Caco-2 (cell line): ENCODE results near the gene ENTPD1. TPM values are rescaled to one million over a fixed set of nuclear protein-coding genes. Genes with fewer than 3 reads are reported as not detected.

Source experiments
- BruUV-seq: library from RNA; stranded (reverse); fragments of 400-500 nt; replicated peaks from 2 replicates; lab custom pipeline; 2021; lab: Mats Ljungman, UMichigan
- CTCF ChIA-PET: fragments of 300-600 bp; sonication (Branson Sonifier 250); formaldehyde crosslinking; loops from one replicate; lab custom pipeline; 2022; ENCODE audit warnings: antibody characterized with exemption; lab: Charles Lee
- POLR2A ChIA-PET: fragments of 300-600 bp; sonication (Branson Sonifier 250); formaldehyde crosslinking; loops from one replicate; lab custom pipeline; 2022; ENCODE audit warnings: antibody characterized with exemption; lab: Charles Lee
- DNase-seq, 2 experiments: peaks; one replicate each; pipeline versions ENCODE4 v3.0.0 to v3.0.0-alpha.2; 2020 to 2022
- H3K27me3 ChIP-seq: replicated peaks from 2 replicates; pipeline ENCODE4 v1.6.0; 2011; ENCODE audit warnings: low read length; ENCODE audit not compliant: control insufficient read depth, insufficient read depth
- H3K36me3 ChIP-seq: 2 replicates; pipeline ENCODE4 v1.5.1; 2011; ENCODE audit warnings: low read length; ENCODE audit not compliant: control insufficient read depth, insufficient read depth
- H3K4me1 ChIP-seq: fragments of 250-450 bp; sonication (Bioruptor Pico); 2 replicates; pipeline ENCODE4 v1.5.1; 2020; ENCODE audit warnings: mild to moderate bottlenecking
- H3K4me3 ChIP-seq: 2 replicates; pipeline ENCODE4 v1.5.1; 2011; ENCODE audit warnings: low read depth, mild to moderate bottlenecking, control low read depth, low read length
- H3K9me3 ChIP-seq: fragments of 250-450 bp; sonication (Bioruptor Pico); 2 replicates; pipeline ENCODE4 v1.5.1; 2020; ENCODE audit warnings: mild to moderate bottlenecking, moderate library complexity
- H3K27ac Mint-ChIP-seq: one replicate; pipeline ENCODE4 v1.8.0; 2022; ENCODE audit warnings: mixed read lengths; ENCODE audit not compliant: unreplicated experiment
- H3K27me3 Mint-ChIP-seq: one replicate; pipeline ENCODE4 v1.8.0; 2022; ENCODE audit warnings: mixed read lengths; ENCODE audit not compliant: insufficient read depth, unreplicated experiment
- H3K36me3 Mint-ChIP-seq: one replicate; pipeline ENCODE4 v1.8.0; 2022; ENCODE audit warnings: mild to moderate bottlenecking, mixed read lengths; ENCODE audit not compliant: insufficient read depth, unreplicated experiment
- H3K4me1 Mint-ChIP-seq: one replicate; pipeline ENCODE4 v1.8.0; 2022; ENCODE audit warnings: low read depth, mixed read lengths; ENCODE audit not compliant: unreplicated experiment
- H3K4me3 Mint-ChIP-seq: one replicate; pipeline ENCODE4 v1.8.0; 2022; ENCODE audit warnings: mild to moderate bottlenecking, moderate library complexity, mixed read lengths; ENCODE audit not compliant: unreplicated experiment
- H3K9me3 Mint-ChIP-seq: one replicate; pipeline ENCODE4 v1.8.0; 2022; ENCODE audit warnings: mixed read lengths; ENCODE audit not compliant: unreplicated experiment
- intact Hi-C: fragments of 100-400 bp; cut with micrococcal nuclease; formaldehyde crosslinking; loops from one replicate; pipeline ENCODE4 v1.10.0; 2022; ENCODE audit not compliant: unreplicated experiment
- total RNA-seq: library from RNA; stranded (reverse); gene quantifications from 2 replicates; pipeline ENCODE4 v1.2.3, GENCODE V29; 2022
- TF ChIP-seq, protein P1 (sequence below), 2 experiments: fragments of 200-600 bp in 1 of 2; IDR thresholded peaks; 1 replicate in 1 of 2; 2 replicates in 1 of 2; pipeline versions ENCODE4 v1.5.1 to v1.8.0; 2011 to 2022; ENCODE audit warnings: antibody characterized with exemption in 1 of 2, control low read depth in 1 of 2, inconsistent platforms in 1 of 2, low read depth in 1 of 2, low read length in 1 of 2, mild to moderate bottlenecking in 1 of 2, moderate library complexity in 1 of 2; ENCODE audit not compliant: insufficient read depth in 1 of 2, severe bottlenecking in 1 of 2, unreplicated experiment in 1 of 2

ENTPD1 gene
- total RNA-seq, 1 experiment from 2014 or later: 2.2 TPM

GRCh38 chr10:95783741-95784140 lies 27.8 kb downstream of the ENTPD1 start:
- no peaks in the 10 kb centered on the region for H3K4me1 ChIP-seq
- H3K9me3 Mint-ChIP-seq: peaks cover 8% of the 10 kb centered on the region
- no peaks in the 10 kb centered on the region for H3K36me3 Mint-ChIP-seq
- no peaks in the 10 kb centered on the region for H3K9me3 ChIP-seq
- H3K4me3 Mint-ChIP-seq: no peak overlapping the region
- DNase-seq: no peak
- TF ChIP-seq, protein P1, sequence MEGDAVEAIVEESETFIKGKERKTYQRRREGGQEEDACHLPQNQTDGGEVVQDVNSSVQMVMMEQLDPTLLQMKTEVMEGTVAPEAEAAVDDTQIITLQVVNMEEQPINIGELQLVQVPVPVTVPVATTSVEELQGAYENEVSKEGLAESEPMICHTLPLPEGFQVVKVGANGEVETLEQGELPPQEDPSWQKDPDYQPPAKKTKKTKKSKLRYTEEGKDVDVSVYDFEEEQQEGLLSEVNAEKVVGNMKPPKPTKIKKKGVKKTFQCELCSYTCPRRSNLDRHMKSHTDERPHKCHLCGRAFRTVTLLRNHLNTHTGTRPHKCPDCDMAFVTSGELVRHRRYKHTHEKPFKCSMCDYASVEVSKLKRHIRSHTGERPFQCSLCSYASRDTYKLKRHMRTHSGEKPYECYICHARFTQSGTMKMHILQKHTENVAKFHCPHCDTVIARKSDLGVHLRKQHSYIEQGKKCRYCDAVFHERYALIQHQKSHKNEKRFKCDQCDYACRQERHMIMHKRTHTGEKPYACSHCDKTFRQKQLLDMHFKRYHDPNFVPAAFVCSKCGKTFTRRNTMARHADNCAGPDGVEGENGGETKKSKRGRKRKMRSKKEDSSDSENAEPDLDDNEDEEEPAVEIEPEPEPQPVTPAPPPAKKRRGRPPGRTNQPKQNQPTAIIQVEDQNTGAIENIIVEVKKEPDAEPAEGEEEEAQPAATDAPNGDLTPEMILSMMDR (IDR thresholded peaks at IDR 0.05; ENCODE audit: insufficient read depth in 1 of 2, low read depth in 1 of 2, low read length in 1 of 2, severe bottlenecking in 1 of 2, unreplicated experiment in 1 of 2): no peak
- intact Hi-C loops: no loop called here
- H3K4me3 ChIP-seq: no peak overlapping the region
- no TSS peak for BruUV-seq
- ChIA-PET CTCF (no interaction called here), POLR2A (no interaction called here)
- H3K27ac Mint-ChIP-seq: no peak overlapping the region
- H3K27me3 Mint-ChIP-seq: peaks cover 10% of the 10 kb centered on the region
- H3K27me3 ChIP-seq: no peaks in the 10 kb centered on the region
- no peaks in the 10 kb centered on the region for H3K4me1 Mint-ChIP-seq
- H3K36me3 ChIP-seq: no peaks in the 10 kb centered on the region

GRCh38 chr10:95784279-95784913 lies 28.4 kb downstream of the ENTPD1 start:
- H3K4me1 ChIP-seq: no peaks in the 10 kb centered on the region
- Mint-ChIP-seq H3K4me1 (no peaks in the 10 kb centered on the region), H3K27me3 (peaks cover 6% of the 10 kb centered on the region), H3K4me3 (no peak overlapping the region), H3K36me3 (no peaks in the 10 kb centered on the region), H3K9me3 (peaks cover under 1% of the 10 kb centered on the region), H3K27ac (no peak overlapping the region)
- TF ChIP-seq, protein P1 (IDR thresholded peaks at IDR 0.05; ENCODE audit: insufficient read depth in 1 of 2, low read depth in 1 of 2, low read length in 1 of 2, severe bottlenecking in 1 of 2, unreplicated experiment in 1 of 2): no peak
- H3K36me3 ChIP-seq: no peaks in the 10 kb centered on the region
- POLR2A ChIA-PET: no interaction called here
- H3K27me3 ChIP-seq: no peaks in the 10 kb centered on the region
- CTCF ChIA-PET: no interaction called here
- intact Hi-C loops: no loop called here
- DNase-seq: no peak
- no TSS peak for BruUV-seq
- H3K9me3 ChIP-seq: no peaks in the 10 kb centered on the region
- no peak overlapping the region for H3K4me3 ChIP-seq

DNA sequence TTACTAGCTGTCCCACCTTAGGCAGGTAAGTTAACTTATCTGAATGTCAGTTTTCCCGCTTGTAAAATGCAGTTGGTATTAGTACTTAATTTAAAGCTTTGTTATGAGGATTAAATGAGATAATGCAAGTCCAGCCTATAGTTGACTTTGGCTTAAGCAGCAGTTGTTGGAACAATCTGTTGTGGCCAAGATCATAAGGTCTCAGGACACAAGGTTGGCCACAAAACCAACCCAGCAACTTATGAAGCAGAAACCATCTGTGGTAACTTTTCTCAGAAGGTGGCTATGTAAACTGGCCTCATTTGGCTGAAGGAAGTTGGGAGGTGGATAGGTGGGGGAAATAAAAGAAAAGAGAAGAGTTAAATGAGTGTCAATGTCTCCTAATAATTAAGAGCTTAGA lies 29.4 kb downstream of the ENTPD1 start:
- no peak overlapping the region for H3K4me3 Mint-ChIP-seq
- Histone ChIP-seq H3K36me3 (no peaks in the 10 kb centered on the region), H3K4me3 (no peak overlapping the region), H3K27me3 (no peaks in the 10 kb centered on the region), H3K9me3 (no peaks in the 10 kb centered on the region), H3K4me1 (no peaks in the 10 kb centered on the region)
- no peak for DNase-seq
- POLR2A ChIA-PET: no interaction called here
- TF ChIP-seq, protein P1 (IDR thresholded peaks at IDR 0.05; ENCODE audit: insufficient read depth in 1 of 2, low read depth in 1 of 2, low read length in 1 of 2, severe bottlenecking in 1 of 2, unreplicated experiment in 1 of 2): no peak
- no TSS peak for BruUV-seq
- peaks cover 6% of the 10 kb centered on the region for H3K27me3 Mint-ChIP-seq
- intact Hi-C loops: no loop called here
- H3K27ac Mint-ChIP-seq: no peak overlapping the region
- H3K4me1 Mint-ChIP-seq: no peaks in the 10 kb centered on the region
- H3K9me3 Mint-ChIP-seq: no peaks in the 10 kb centered on the region
- H3K36me3 Mint-ChIP-seq: no peaks in the 10 kb centered on the region
- CTCF ChIA-PET: interaction anchor here (0.7 kb wide), 1 partner anchor 10 kb away, joined by 3 read pairs; no protein-coding TSS in a partner anchor
